ENCODE results near the gene TAPBP. TPM values are rescaled to one million over a fixed set of nuclear protein-coding genes. Genes with fewer than 3 reads are reported as not detected.

Gene TAPBP
- total RNA-seq, 1 experiment from 2014 or later: 28.2 TPM

GRCh38 chr6:33273924-33274902 lies 39.7 kb downstream of the TAPBP start:
- Histone ChIP-seq H3K23me2 (ENCODE audit: insufficient read length, low read depth, low read length, poor library complexity, severe bottlenecking) (peaks cover 13% of the 10 kb centered on the region), H3K4me1 (ENCODE audit: insufficient read depth, low read length) (no peaks in the 10 kb centered on the region; the same call in 1 of the 2 replicates), H3K4me2 (ENCODE audit: insufficient read depth, insufficient read length, low read length) (peak overlapping the region; percentile 85), H3K9ac (ENCODE audit: extremely low read depth, insufficient read length, low read length) (peak overlapping the region; percentile 46), H2BK20ac (ENCODE audit: low read depth, low read length, poor library complexity, severe bottlenecking) (no peak overlapping the region), H3K14ac (ENCODE audit: insufficient read depth, low read length) (no peak overlapping the region), H3K27me3 (ENCODE audit: insufficient read depth, low read length) (no peaks in the 10 kb centered on the region), H3K23ac (ENCODE audit: insufficient read length, low read depth, low read length) (no peak overlapping the region), H3K27ac (ENCODE audit: insufficient read length, low read depth, low read length) (peak overlapping the region; percentile 11), H4K91ac (ENCODE audit: insufficient read length, low read depth, low read length) (no peak overlapping the region), H4K5ac (ENCODE audit: insufficient read length, low read depth, low read length) (no peak overlapping the region), H2BK120ac (ENCODE audit: low read depth, low read length, poor library complexity, severe bottlenecking) (no peak overlapping the region), H2BK5ac (ENCODE audit: insufficient read length, low read length) (no peak overlapping the region), H2AFZ (ENCODE audit: low read length) (no peak overlapping the region), H2BK15ac (ENCODE audit: low read depth, low read length) (no peak overlapping the region), H3K56ac (ENCODE audit: insufficient read length, low read depth, low read length) (no peak overlapping the region), H3K79me2 (ENCODE audit: insufficient read depth, low read length) (peaks cover 23% of the 10 kb centered on the region; the same call in 1 of the 2 replicates), H3K18ac (ENCODE audit: insufficient read length, low read depth, low read length) (no peak overlapping the region), H3K4ac (ENCODE audit: low read depth, low read length) (no peak overlapping the region), H2AK5ac (ENCODE audit: insufficient read length, low read length) (no peak overlapping the region), H4K20me1 (ENCODE audit: control insufficient read depth, insufficient read depth, insufficient read length) (no peaks in the 10 kb centered on the region), H3K9me3 (ENCODE audit: control insufficient read depth, low read depth, low read length) (no peaks in the 10 kb centered on the region), H3T11ph (ENCODE audit: low read length) (no peak overlapping the region), H3K79me1 (ENCODE audit: insufficient read depth, low read depth, low read length, poor library complexity, severe bottlenecking) (no peaks in the 10 kb centered on the region), H2BK12ac (ENCODE audit: insufficient read length, low read depth, low read length) (no peak overlapping the region), H4K8ac (replicated peaks; ENCODE audit: insufficient read length, low read depth, low read length) (no peak overlapping the region)
- DNase-seq: no peak
- no CpG with 5 or more reads among the region's 14 CpGs for WGBS (ENCODE audit: extremely low coverage, insufficient read length, low lambda C conversion rate)
- H3K27me3 Mint-ChIP-seq (ENCODE audit: low read depth): no peaks in the 10 kb centered on the region; the same call in 1 of the 2 replicates
- peaks cover 36 to 62% (median 52%) of the 10 kb centered on the region in 3 experiments for H3K36me3 Mint-ChIP-seq (ENCODE audit: insufficient read depth in 1 of 3, low read depth in 3 of 3)
- H3K4me1 Mint-ChIP-seq: peaks cover 35 to 51% of the 10 kb centered on the region in 2 experiments
- TF ChIP-seq CTCF (conservative IDR thresholded peaks at IDR 0.05): no peak
- peak overlapping the region; percentile 89 to 94 for H3K4me3 Mint-ChIP-seq
- peak overlapping the region; percentile 79 to 100 (median 97) for H3K27ac Mint-ChIP-seq
- no peaks in the 10 kb centered on the region; a peak in 1 of 5 replicates for H3K9me3 Mint-ChIP-seq

All from H9 (cell line).